GM12878 (cell line): ENCODE data around the gene HOXB3. TPM values are rescaled to one million over a fixed set of nuclear protein-coding genes. Genes with fewer than 3 reads are reported as not detected.

ENCODE experiments used
- GABPA ChIP-seq: IDR thresholded peaks from 2 replicates; pipeline ENCODE4 v1.6.1; 2014; ENCODE audit warnings: antibody characterized with exemption, low read depth, mild to moderate bottlenecking, inconsistent platforms
- MTA2 ChIP-seq: fragments of 450-650 bp; IDR thresholded peaks from 2 replicates; pipeline ENCODE4 v1.6.1; 2016; ENCODE audit warnings: low read depth, mild to moderate bottlenecking, moderate library complexity
- POLR2A ChIP-seq: IDR thresholded peaks from 2 replicates; pipeline ENCODE4 v1.6.1; 2011; ENCODE audit warnings: low read depth, mild to moderate bottlenecking, low read length
- RUNX3 ChIP-seq: IDR thresholded peaks from 2 replicates; pipeline ENCODE4 v1.6.1; 2012; ENCODE audit warnings: low read length, inconsistent platforms
- polyA plus RNA-seq, 11 experiments: library from polyadenylated mRNA; depleted of rRNA in 4 of 11; unstranded in 6 of 11; stranded (reverse) in 5 of 11; fragments of >200 nt; fragmentation: Nextera tagmentation in 4 of 11; fragmentation: Illumina TruSeq in 1 of 11; extraction: Ambion mirVana in 4 of 11; extraction: Trizol in 1 of 11; gene quantifications; 1 replicate in 1 of 11; 2 replicates in 10 of 11; pipeline versions ENCODE4 v1.2.1 to v1.2.3, GENCODE V29; 2011 to 2016; ENCODE audit warnings: inconsistent platforms in 2 of 11, missing spikeins in 2 of 11, low read depth in 1 of 11
- total RNA-seq, 4 experiments: library from RNA; depleted of rRNA in 3 of 4; stranded (reverse); fragments of >200 nt in 3 of 4; fragmentation: Illumina TruSeq in 1 of 4; extraction: Trizol in 1 of 4; gene quantifications; 2 replicates each; pipeline versions ENCODE4 v1.2.1 to v1.2.3, GENCODE V29; 2013 to 2021
- TF ChIP-seq, protein P1 (sequence below): IDR thresholded peaks from 2 replicates; pipeline ENCODE4 v1.6.1; 2012; ENCODE audit warnings: mild to moderate bottlenecking, low read depth, low read length
- TF ChIP-seq, protein P2 (sequence below): IDR thresholded peaks from 2 replicates; pipeline ENCODE4 v1.6.1; 2011; ENCODE audit warnings: low read depth, mild to moderate bottlenecking, low read length, moderate library complexity, borderline replicate concordance; ENCODE audit errors: extremely low read depth
- TF ChIP-seq, protein P3 (sequence below): IDR thresholded peaks from 2 replicates; pipeline ENCODE4 v1.6.1; 2012; ENCODE audit warnings: improper control_type of control experiment, low read depth, low read length; ENCODE audit not compliant: insufficient replicate concordance
- TF ChIP-seq, protein P4 (sequence below): IDR thresholded peaks from 2 replicates; pipeline ENCODE4 v1.6.1; 2011; ENCODE audit warnings: low read depth, low read length, improper control_type of control experiment, borderline replicate concordance
- TF ChIP-seq, protein P5 (sequence below): fragments of 450-650 bp; IDR thresholded peaks from 2 replicates; pipeline ENCODE4 v1.6.1; 2017; ENCODE audit warnings: antibody characterized with exemption, mild to moderate bottlenecking, moderate library complexity
- TF ChIP-seq, protein P6 (sequence below): IDR thresholded peaks from 2 replicates; pipeline ENCODE4 v1.6.1; 2011; ENCODE audit warnings: borderline replicate concordance, low read depth, mild to moderate bottlenecking, moderate library complexity, mixed read lengths, low read length; ENCODE audit not compliant: insufficient read depth; ENCODE audit errors: extremely low read length
- TF ChIP-seq, protein P7 (sequence below): fragments of 450-650 bp; IDR thresholded peaks from 2 replicates; pipeline ENCODE4 v1.6.1; 2018; ENCODE audit warnings: borderline replicate concordance, mild to moderate bottlenecking; ENCODE audit not compliant: partially characterized antibody

HOXB3 gene
- total and polyA plus RNA-seq, 10 of the 15 experiments (the other 5 are each of a cell fraction or from before 2014, with no cell fraction given), result 0.19 to 7.7 (median 2.9) TPM

DNA sequence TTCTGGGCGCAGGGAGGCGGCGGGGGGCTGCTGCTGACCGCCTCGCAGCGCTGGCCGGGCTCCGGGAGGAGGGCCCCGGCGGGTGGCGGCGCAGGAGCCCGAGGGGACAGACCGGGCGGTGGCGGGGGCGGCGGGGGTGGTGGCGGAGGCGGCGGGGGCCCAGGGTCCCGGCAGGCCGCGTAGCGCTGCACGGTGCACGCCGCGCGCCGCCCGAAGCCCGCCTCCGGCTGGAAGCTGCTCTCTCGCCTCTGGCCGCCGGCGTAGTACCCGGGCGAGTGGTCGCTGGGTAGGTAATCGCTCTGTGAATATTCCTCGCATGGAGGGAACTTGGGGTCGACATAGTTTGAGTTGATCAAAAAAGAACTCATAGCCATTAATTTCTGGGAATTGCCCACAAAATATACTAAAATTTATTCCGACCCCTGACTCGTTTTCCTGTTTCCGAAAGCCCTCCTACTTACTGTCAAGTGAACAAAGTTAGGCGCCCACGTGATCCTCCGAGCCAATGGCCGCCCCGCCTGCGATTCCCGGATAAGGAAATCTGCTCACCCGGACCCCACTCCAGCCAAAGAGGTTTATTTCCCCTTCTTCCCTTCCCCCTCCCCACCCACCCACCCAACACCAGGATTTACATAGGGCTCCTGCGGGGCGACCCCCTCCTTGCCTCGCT is 12.0 kb downstream of the HOXB3 start, which contains the start of gene HOXB4 (continued):
- TF ChIP-seq, protein P1, sequence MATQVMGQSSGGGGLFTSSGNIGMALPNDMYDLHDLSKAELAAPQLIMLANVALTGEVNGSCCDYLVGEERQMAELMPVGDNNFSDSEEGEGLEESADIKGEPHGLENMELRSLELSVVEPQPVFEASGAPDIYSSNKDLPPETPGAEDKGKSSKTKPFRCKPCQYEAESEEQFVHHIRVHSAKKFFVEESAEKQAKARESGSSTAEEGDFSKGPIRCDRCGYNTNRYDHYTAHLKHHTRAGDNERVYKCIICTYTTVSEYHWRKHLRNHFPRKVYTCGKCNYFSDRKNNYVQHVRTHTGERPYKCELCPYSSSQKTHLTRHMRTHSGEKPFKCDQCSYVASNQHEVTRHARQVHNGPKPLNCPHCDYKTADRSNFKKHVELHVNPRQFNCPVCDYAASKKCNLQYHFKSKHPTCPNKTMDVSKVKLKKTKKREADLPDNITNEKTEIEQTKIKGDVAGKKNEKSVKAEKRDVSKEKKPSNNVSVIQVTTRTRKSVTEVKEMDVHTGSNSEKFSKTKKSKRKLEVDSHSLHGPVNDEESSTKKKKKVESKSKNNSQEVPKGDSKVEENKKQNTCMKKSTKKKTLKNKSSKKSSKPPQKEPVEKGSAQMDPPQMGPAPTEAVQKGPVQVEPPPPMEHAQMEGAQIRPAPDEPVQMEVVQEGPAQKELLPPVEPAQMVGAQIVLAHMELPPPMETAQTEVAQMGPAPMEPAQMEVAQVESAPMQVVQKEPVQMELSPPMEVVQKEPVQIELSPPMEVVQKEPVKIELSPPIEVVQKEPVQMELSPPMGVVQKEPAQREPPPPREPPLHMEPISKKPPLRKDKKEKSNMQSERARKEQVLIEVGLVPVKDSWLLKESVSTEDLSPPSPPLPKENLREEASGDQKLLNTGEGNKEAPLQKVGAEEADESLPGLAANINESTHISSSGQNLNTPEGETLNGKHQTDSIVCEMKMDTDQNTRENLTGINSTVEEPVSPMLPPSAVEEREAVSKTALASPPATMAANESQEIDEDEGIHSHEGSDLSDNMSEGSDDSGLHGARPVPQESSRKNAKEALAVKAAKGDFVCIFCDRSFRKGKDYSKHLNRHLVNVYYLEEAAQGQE, result no peak
- TF ChIP-seq, protein P2, sequence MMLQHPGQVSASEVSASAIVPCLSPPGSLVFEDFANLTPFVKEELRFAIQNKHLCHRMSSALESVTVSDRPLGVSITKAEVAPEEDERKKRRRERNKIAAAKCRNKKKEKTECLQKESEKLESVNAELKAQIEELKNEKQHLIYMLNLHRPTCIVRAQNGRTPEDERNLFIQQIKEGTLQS, result peak; percentile 63; the same call in 1 of the 2 replicates
- TF ChIP-seq GABPA (no peak), MTA2 (no peak), POLR2A (peak; percentile 62), RUNX3 (peak; percentile 12; the same call in 1 of the 2 replicates)
- TF ChIP-seq, protein P3, sequence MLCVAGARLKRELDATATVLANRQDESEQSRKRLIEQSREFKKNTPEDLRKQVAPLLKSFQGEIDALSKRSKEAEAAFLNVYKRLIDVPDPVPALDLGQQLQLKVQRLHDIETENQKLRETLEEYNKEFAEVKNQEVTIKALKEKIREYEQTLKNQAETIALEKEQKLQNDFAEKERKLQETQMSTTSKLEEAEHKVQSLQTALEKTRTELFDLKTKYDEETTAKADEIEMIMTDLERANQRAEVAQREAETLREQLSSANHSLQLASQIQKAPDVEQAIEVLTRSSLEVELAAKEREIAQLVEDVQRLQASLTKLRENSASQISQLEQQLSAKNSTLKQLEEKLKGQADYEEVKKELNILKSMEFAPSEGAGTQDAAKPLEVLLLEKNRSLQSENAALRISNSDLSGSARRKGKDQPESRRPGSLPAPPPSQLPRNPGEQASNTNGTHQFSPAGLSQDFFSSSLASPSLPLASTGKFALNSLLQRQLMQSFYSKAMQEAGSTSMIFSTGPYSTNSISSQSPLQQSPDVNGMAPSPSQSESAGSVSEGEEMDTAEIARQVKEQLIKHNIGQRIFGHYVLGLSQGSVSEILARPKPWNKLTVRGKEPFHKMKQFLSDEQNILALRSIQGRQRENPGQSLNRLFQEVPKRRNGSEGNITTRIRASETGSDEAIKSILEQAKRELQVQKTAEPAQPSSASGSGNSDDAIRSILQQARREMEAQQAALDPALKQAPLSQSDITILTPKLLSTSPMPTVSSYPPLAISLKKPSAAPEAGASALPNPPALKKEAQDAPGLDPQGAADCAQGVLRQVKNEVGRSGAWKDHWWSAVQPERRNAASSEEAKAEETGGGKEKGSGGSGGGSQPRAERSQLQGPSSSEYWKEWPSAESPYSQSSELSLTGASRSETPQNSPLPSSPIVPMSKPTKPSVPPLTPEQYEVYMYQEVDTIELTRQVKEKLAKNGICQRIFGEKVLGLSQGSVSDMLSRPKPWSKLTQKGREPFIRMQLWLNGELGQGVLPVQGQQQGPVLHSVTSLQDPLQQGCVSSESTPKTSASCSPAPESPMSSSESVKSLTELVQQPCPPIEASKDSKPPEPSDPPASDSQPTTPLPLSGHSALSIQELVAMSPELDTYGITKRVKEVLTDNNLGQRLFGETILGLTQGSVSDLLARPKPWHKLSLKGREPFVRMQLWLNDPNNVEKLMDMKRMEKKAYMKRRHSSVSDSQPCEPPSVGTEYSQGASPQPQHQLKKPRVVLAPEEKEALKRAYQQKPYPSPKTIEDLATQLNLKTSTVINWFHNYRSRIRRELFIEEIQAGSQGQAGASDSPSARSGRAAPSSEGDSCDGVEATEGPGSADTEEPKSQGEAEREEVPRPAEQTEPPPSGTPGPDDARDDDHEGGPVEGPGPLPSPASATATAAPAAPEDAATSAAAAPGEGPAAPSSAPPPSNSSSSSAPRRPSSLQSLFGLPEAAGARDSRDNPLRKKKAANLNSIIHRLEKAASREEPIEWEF, result no peak
- TF ChIP-seq, protein P4, sequence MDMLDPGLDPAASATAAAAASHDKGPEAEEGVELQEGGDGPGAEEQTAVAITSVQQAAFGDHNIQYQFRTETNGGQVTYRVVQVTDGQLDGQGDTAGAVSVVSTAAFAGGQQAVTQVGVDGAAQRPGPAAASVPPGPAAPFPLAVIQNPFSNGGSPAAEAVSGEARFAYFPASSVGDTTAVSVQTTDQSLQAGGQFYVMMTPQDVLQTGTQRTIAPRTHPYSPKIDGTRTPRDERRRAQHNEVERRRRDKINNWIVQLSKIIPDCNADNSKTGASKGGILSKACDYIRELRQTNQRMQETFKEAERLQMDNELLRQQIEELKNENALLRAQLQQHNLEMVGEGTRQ, result peak; percentile 84
- TF ChIP-seq, protein P5, sequence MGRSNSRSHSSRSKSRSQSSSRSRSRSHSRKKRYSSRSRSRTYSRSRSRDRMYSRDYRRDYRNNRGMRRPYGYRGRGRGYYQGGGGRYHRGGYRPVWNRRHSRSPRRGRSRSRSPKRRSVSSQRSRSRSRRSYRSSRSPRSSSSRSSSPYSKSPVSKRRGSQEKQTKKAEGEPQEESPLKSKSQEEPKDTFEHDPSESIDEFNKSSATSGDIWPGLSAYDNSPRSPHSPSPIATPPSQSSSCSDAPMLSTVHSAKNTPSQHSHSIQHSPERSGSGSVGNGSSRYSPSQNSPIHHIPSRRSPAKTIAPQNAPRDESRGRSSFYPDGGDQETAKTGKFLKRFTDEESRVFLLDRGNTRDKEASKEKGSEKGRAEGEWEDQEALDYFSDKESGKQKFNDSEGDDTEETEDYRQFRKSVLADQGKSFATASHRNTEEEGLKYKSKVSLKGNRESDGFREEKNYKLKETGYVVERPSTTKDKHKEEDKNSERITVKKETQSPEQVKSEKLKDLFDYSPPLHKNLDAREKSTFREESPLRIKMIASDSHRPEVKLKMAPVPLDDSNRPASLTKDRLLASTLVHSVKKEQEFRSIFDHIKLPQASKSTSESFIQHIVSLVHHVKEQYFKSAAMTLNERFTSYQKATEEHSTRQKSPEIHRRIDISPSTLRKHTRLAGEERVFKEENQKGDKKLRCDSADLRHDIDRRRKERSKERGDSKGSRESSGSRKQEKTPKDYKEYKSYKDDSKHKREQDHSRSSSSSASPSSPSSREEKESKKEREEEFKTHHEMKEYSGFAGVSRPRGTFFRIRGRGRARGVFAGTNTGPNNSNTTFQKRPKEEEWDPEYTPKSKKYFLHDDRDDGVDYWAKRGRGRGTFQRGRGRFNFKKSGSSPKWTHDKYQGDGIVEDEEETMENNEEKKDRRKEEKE, result no peak
- TF ChIP-seq, protein P6, sequence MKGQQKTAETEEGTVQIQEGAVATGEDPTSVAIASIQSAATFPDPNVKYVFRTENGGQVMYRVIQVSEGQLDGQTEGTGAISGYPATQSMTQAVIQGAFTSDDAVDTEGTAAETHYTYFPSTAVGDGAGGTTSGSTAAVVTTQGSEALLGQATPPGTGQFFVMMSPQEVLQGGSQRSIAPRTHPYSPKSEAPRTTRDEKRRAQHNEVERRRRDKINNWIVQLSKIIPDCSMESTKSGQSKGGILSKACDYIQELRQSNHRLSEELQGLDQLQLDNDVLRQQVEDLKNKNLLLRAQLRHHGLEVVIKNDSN, result peak; percentile 87
- TF ChIP-seq, protein P7, sequence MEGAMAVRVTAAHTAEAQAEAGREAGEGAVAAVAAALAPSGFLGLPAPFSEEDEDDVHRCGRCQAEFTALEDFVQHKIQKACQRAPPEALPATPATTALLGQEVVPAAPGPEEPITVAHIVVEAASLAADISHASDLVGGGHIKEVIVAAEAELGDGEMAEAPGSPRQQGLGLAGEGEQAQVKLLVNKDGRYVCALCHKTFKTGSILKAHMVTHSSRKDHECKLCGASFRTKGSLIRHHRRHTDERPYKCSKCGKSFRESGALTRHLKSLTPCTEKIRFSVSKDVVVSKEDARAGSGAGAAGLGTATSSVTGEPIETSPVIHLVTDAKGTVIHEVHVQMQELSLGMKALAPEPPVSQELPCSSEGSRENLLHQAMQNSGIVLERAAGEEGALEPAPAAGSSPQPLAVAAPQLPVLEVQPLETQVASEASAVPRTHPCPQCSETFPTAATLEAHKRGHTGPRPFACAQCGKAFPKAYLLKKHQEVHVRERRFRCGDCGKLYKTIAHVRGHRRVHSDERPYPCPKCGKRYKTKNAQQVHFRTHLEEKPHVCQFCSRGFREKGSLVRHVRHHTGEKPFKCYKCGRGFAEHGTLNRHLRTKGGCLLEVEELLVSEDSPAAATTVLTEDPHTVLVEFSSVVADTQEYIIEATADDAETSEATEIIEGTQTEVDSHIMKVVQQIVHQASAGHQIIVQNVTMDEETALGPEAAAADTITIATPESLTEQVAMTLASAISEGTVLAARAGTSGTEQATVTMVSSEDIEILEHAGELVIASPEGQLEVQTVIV, result no peak
